Measurements from ENCODE around the gene INTS2. TPM values are rescaled to one million over a fixed set of nuclear protein-coding genes. Genes with fewer than 3 reads are reported as not detected.
"Not testable (repeated sequence)": the region's sequence is repeated elsewhere in the genome, so short reads cannot be mapped to it uniquely, and the experiment has no call there.

The INTS2 gene
- total RNA-seq, 4 donors from 2014 or later = 10.1 to 15.4 (median 11.4) TPM

DNA sequence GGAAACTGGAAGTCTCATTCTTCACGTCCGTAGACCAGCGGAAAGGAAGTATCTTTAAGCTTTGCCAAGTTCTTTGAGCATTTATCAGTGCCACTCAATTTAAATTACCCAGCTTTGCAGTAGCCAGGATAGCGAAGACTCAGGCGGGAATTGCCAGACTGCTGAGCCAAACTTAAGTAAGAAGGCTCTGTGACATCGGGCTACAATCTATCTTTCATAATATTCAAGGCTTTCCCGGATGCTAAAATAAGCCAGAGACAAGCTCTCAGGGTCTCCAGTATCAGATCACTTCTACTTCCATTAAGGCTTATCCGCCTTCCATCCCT, 64.0 kb downstream of the INTS2 start:
- Histone ChIP-seq H3K4me1 (peaks cover 4 to 14% (median 11%) of the 10 kb centered on the region in 4 donors), H3K9me3 (no peaks in the 10 kb centered on the region), H3K27me3 (no peaks in the 10 kb centered on the region), H3K27ac (replicated peaks in 1 of 4) (peak overlapping the region; percentile 77 to 88 (median 80)), H3K36me3 (peaks cover 1 to 19% (median 10%) of the 10 kb centered on the region in 4 donors), H3K4me3 (peak overlapping the region; percentile 73 to 86 (median 74))
- intact Hi-C loops (cut with DNase I) = loop anchor here (5.0 to 10.0 kb wide), 3 partner anchors 64 to 449 kb away; partner anchors contain the start of genes INTS2 and MED13
- TF ChIP-seq POLR2AphosphoS5 (IDR thresholded peaks at IDR 0.05) = no peak
- no peak for TF ChIP-seq EP300 (IDR thresholded peaks at IDR 0.05)
- TF ChIP-seq, protein P1, sequence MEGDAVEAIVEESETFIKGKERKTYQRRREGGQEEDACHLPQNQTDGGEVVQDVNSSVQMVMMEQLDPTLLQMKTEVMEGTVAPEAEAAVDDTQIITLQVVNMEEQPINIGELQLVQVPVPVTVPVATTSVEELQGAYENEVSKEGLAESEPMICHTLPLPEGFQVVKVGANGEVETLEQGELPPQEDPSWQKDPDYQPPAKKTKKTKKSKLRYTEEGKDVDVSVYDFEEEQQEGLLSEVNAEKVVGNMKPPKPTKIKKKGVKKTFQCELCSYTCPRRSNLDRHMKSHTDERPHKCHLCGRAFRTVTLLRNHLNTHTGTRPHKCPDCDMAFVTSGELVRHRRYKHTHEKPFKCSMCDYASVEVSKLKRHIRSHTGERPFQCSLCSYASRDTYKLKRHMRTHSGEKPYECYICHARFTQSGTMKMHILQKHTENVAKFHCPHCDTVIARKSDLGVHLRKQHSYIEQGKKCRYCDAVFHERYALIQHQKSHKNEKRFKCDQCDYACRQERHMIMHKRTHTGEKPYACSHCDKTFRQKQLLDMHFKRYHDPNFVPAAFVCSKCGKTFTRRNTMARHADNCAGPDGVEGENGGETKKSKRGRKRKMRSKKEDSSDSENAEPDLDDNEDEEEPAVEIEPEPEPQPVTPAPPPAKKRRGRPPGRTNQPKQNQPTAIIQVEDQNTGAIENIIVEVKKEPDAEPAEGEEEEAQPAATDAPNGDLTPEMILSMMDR (IDR thresholded peaks at IDR 0.05) = no peak
- no peak for TF ChIP-seq POLR2A (IDR thresholded peaks at IDR 0.05; ENCODE audit: low read depth)
- 4% methylated on average over 8 of the region's 8 CpGs for WGBS
- DNase-seq (ENCODE audit: extremely low spot score) = no peak

DNA sequence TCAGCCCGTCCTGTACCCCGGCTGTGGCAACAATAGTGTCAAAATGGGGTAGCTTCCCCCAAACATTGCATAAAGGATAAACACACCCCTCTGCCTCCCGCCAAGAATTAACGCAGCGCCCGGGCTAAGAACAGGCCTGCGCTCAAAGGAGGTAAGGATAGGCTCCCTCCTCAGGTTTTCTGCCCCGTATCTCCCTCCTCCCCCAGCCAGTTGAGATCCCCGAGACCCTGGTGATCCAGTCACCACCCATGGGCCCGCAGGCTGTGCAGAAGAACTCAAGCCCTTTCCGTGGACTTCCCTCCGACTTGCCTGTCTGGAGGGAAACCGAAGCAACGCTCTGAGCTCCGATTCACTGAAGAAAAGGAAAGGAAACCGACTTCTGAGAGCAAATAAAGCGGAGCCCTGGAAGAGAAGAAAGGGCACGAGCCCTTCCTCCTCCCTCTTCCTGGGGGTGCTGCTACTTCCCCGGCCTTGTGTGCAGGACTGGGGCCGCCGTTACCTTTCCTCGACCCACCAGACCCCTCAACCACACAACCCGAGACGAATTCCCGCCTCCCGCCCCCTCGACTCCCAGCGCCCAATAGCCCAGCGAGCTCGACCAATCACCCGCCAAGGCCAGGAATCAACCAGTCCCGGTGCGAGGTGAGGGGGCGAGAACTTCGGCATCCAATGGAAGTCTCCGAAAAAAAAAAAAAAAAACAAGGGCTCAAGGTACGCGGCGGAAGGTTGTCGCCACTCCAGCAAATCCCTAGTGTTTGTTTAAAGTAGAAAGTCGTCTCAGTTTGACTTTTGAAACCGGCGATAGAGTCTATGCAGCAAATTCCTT, 64.6 kb downstream of the INTS2 start, which contains the start of gene BRIP1:
TSS of gene BRIP1 (minus strand) at position 554 of the 826 bp plus-strand sequence. CDS start 1,989 bp downstream, outside the sequence.
- Histone ChIP-seq H3K27me3 (no peaks in the 10 kb centered on the region), H3K27ac (replicated peaks in 1 of 4) (peak within 1 kb of the TSS; percentile 77 to 88 (median 80)), H3K4me1 (peaks cover 4 to 14% (median 11%) of the 10 kb centered on the region in 4 donors), H3K9me3 (no peaks in the 10 kb centered on the region), H3K36me3 (peaks cover 0 to 14% (median 10%) of the 10 kb centered on the region in 4 donors), H3K4me3 (peak within 1 kb of the TSS; percentile 73 to 86 (median 74))
- TF ChIP-seq POLR2AphosphoS5 (IDR thresholded peaks at IDR 0.05) (peak; percentile 22 to 52), EP300 (IDR thresholded peaks at IDR 0.05) (no peak), POLR2A (IDR thresholded peaks at IDR 0.05; ENCODE audit: low read depth) (no peak)
- TF ChIP-seq, protein P1 (IDR thresholded peaks at IDR 0.05) = peak in 1 of 3 experiments; percentile 3
- DNase-seq (ENCODE audit: extremely low spot score) = peak; percentile 98
- WGBS = under 1% methylated on average over 38 of the region's 43 CpGs
- intact Hi-C loops (cut with DNase I) = loop anchor here (5.0 to 10.0 kb wide), 3 partner anchors 64 to 448 kb away; partner anchors contain the start of genes INTS2 and MED13

DNA sequence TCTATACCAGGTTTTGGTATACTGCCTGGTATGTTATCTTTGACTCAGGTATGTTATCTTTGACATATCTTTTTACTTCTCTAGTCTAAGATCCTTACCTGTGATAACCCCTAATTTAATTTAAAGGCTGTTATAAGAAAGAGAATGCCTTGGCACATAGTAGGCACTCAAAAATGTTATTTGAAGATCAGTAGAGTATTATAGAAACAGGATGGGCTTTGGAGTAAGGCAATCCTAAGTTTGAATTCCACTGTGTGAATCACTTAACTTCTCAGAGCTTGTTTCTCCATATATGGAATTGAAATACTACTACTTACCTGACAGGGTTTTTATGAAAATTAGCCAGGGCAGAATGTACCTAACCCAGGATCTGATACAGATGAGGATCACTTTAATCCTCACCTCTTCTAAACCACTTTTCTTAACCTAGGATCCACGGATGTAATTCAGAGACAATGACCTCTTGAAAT, 65.6 kb downstream of the INTS2 start:
- peaks cover 0 to 3% (median 2%) of the 10 kb centered on the region in 4 donors for H3K36me3 ChIP-seq
- no peak overlapping the region for H3K27ac ChIP-seq (replicated peaks in 1 of 4)
- no peaks in the 10 kb centered on the region for H3K9me3 ChIP-seq
- intact Hi-C loops (cut with DNase I) = loop anchor here (5.0 to 10.0 kb wide), 3 partner anchors 65 to 447 kb away; partner anchors contain the start of genes INTS2 and MED13
- H3K27me3 ChIP-seq = no peaks in the 10 kb centered on the region
- DNase-seq (ENCODE audit: extremely low spot score) = no peak
- no peak overlapping the region for H3K4me3 ChIP-seq
- H3K4me1 ChIP-seq = peaks cover 4 to 14% (median 11%) of the 10 kb centered on the region in 4 donors
- TF ChIP-seq EP300 (IDR thresholded peaks at IDR 0.05) (no peak), POLR2A (IDR thresholded peaks at IDR 0.05; ENCODE audit: low read depth) (no peak), POLR2AphosphoS5 (IDR thresholded peaks at IDR 0.05) (no peak)
- TF ChIP-seq, protein P1 (IDR thresholded peaks at IDR 0.05) = no peak
- WGBS = 14% methylated on average over 1 of the region's 1 CpG

DNA sequence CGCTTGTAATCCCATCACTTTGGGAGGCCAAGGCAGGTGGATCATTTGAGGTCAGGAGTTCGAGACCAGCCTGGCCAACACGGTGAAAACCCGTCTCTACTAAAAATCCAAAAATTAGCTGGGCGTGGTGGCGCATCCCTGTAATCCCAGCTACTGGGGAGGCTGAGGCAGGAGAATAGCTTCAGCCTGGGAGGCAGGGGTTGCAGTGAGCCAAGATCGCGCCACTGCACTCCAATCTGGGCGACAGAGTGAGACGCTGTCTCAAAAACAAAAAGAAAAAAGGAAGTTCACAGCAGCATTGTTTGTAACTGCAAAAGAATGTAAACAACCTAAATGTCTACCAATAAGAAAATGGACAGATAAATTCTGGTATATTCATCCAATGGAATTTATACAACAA, 67.4 kb downstream of the INTS2 start:
- not testable (repeated sequence) for H3K27ac ChIP-seq (replicated peaks in 1 of 4); H3K9me3 ChIP-seq; H3K4me3 ChIP-seq; H3K27me3 ChIP-seq; DNase-seq (ENCODE audit: extremely low spot score); H3K36me3 ChIP-seq
- H3K4me1 ChIP-seq = peaks cover 4 to 14% (median 11%) of the 10 kb centered on the region in 4 donors
- WGBS = 90% methylated on average over 10 of the region's 10 CpGs
- intact Hi-C loops (cut with DNase I) = loop anchor here (5.0 to 10.0 kb wide), 3 partner anchors 67 to 446 kb away; partner anchors contain the start of genes INTS2 and MED13

DNA sequence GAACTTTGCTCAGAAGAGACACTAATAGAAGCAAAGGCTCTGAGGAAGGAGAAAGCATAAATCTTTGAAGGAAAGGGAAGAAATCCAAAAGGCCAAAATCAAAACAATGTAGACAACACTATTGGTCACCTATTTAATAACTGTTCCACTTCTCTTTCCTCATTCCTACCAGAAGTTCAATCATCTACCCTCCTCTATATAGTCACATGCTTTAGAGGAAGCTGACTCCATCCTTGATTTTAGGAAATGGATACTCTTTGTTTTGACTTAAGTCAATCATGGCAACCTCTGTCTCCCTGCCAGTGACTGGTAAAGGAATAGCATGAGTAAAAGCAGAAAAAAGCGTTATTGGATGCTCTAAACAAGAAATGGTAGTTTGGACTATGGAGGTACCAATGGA, 71.7 kb downstream of the INTS2 start:
- Histone ChIP-seq H3K4me3 (no peak overlapping the region), H3K4me1 (no peaks in the 10 kb centered on the region), H3K27ac (replicated peaks in 1 of 4) (no peak overlapping the region), H3K36me3 (no peaks in the 10 kb centered on the region), H3K27me3 (no peaks in the 10 kb centered on the region), H3K9me3 (no peaks in the 10 kb centered on the region)
- WGBS = 97% methylated on average over 1 of the region's 1 CpG
- intact Hi-C loops (cut with DNase I) = no loop called here
- no peak for DNase-seq (ENCODE audit: extremely low spot score)
- TF ChIP-seq, protein P1 (IDR thresholded peaks at IDR 0.05) = no peak
- TF ChIP-seq POLR2AphosphoS5 (IDR thresholded peaks at IDR 0.05) = no peak
